Mucosa of descending colon (tissue), 3 donors: ENCODE results near the gene CEP152. TPM values are rescaled to one million over a fixed set of nuclear protein-coding genes. Genes with fewer than 3 reads are reported as not detected.

Experiments
- ATAC-seq: fragments of 200-7000 bp; cut with Tn5 transposase; one replicate; pipeline ENCODE4 v1.9.1; 2020; ENCODE audit warnings: mild to moderate bottlenecking, moderate library complexity
- DNase-seq, 3 donors: peaks; one replicate each; pipeline ENCODE4 v3.0.0-alpha.2; 2020
- H3K36me3 ChIP-seq: fragments of 200-600 bp; one replicate; pipeline ENCODE4 v1.8.0; 2021; ENCODE audit warnings: low read depth, mild to moderate bottlenecking
- H3K4me1 ChIP-seq: fragments of 200-600 bp; one replicate; pipeline ENCODE4 v1.8.0; 2021; ENCODE audit warnings: low read depth, mild to moderate bottlenecking
- H3K4me3 ChIP-seq: fragments of 200-600 bp; one replicate; pipeline ENCODE4 v1.8.0; 2021; ENCODE audit warnings: mild to moderate bottlenecking
- H3K9me3 ChIP-seq: fragments of 200-600 bp; one replicate; pipeline ENCODE4 v1.8.0; 2021; ENCODE audit warnings: mild to moderate bottlenecking
- intact Hi-C, 2 donors: fragments of 100-400 bp; cut with DNase I in 1 of 2; cut with micrococcal nuclease in 1 of 2; formaldehyde crosslinking; loops; one replicate each; pipeline versions ENCODE4 v1.11.0 to v1.11.1; 2022; cut with DNase I, micrococcal nuclease
- long read RNA-seq, 2 donors: library from polyadenylated mRNA; unstranded; transcript quantifications; one replicate each; pipeline ENCODE4 v2.0.0, GENCODE V29; 2019 to 2021
- total RNA-seq, 3 donors: library from RNA; stranded (reverse); fragmentation: NEBNext Ultra II Directional in 2 of 3; extraction: Animal tissue kit (Norgen Biotek cat#: 25700) in 2 of 3; gene quantifications; one replicate each; pipeline versions ENCODE4 v1.2.1 to v1.2.4, GENCODE V29; 2021 to 2023
- TF ChIP-seq, protein P1 (sequence below): fragments of 200-600 bp; IDR thresholded peaks from one replicate; pipeline ENCODE4 v1.8.0; 2022; ENCODE audit warnings: antibody characterized with exemption, mild to moderate bottlenecking
- donor health status: DM: no; HTN: no; CAD: no; lungs with moderate emphysema.
- donor health status: DM: no; HTN: no; CAD: no.
- donor health status: DM: no; HTN: yes; CAD: no.

CEP152 gene, protein sequence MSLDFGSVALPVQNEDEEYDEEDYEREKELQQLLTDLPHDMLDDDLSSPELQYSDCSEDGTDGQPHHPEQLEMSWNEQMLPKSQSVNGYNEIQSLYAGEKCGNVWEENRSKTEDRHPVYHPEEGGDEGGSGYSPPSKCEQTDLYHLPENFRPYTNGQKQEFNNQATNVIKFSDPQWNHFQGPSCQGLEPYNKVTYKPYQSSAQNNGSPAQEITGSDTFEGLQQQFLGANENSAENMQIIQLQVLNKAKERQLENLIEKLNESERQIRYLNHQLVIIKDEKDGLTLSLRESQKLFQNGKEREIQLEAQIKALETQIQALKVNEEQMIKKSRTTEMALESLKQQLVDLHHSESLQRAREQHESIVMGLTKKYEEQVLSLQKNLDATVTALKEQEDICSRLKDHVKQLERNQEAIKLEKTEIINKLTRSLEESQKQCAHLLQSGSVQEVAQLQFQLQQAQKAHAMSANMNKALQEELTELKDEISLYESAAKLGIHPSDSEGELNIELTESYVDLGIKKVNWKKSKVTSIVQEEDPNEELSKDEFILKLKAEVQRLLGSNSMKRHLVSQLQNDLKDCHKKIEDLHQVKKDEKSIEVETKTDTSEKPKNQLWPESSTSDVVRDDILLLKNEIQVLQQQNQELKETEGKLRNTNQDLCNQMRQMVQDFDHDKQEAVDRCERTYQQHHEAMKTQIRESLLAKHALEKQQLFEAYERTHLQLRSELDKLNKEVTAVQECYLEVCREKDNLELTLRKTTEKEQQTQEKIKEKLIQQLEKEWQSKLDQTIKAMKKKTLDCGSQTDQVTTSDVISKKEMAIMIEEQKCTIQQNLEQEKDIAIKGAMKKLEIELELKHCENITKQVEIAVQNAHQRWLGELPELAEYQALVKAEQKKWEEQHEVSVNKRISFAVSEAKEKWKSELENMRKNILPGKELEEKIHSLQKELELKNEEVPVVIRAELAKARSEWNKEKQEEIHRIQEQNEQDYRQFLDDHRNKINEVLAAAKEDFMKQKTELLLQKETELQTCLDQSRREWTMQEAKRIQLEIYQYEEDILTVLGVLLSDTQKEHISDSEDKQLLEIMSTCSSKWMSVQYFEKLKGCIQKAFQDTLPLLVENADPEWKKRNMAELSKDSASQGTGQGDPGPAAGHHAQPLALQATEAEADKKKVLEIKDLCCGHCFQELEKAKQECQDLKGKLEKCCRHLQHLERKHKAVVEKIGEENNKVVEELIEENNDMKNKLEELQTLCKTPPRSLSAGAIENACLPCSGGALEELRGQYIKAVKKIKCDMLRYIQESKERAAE (N-terminal part only)
- 1 to 10 TPM; 7.0 to 9.4 (median 7.8) TPM for total RNA-seq
- long read RNA-seq, donor 1, partial matches to known transcripts: 0 of 1 reads
- long read RNA-seq, donor 1, other reads (novel, unspliced or antisense): 1 of 1 reads
- long read RNA-seq, donor 2, partial matches to known transcripts: 2 of 2 reads
- long read RNA-seq, donor 2, other reads (novel, unspliced or antisense): 0 of 2 reads

DNA sequence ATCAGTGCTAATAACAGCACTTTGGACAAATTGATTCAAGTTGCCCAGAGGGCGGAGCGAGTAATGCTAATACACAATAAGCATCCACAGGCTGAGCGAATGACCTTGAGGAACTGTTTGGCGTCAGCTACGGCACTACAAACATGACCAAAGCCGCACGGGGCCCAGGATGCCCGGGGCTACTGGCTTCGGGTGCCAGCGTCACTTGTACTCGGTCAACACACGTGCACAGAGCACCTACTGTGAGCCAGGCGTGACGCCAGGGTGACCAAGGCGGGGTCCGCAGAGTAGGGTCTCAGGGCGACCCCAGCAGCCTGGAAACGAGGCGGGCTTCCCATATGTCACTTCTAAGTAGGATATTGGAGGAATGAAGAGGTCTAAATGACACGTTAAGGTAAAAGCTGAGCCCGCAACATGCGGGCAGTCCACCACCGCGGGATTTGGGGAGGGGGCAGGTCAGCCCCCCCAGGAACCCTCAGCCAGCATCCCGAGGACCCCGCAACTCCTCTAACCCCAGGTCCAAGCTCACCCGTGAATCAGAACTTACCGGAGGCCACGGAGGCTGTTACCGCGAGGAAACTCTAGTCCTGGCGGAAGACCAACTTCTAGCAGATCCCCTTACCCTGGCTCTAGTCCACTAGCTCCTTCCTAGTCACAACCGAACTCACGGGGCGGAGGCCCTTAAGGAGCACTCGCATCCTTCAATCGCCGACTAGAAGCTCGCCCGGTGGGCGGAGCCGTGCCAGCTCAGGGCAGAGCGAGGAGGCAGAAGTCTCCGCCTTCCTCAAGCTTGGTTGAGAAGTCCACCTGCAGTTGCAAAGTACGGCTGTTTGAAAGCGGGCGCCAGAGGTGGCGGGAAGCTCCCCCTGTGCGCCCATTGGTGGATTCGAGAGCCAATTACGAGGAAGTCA, at the start of gene CEP152:
TSS of gene CEP152 (minus strand) at position 656 of the 911 bp plus-strand sequence. CDS start 5,420 bp downstream, outside the sequence.
- intact Hi-C loops: no loop called here
- peak; percentile 98 to 99 (median 98) for DNase-seq
- Histone ChIP-seq H3K4me3 (peak within 1 kb of the TSS; percentile 59), H3K9me3 (no peaks in the 10 kb centered on the region), H3K36me3 (no peaks in the 10 kb centered on the region), H3K4me1 (no peaks in the 10 kb centered on the region)
- peak; percentile 98 for ATAC-seq
- TF ChIP-seq, protein P1, sequence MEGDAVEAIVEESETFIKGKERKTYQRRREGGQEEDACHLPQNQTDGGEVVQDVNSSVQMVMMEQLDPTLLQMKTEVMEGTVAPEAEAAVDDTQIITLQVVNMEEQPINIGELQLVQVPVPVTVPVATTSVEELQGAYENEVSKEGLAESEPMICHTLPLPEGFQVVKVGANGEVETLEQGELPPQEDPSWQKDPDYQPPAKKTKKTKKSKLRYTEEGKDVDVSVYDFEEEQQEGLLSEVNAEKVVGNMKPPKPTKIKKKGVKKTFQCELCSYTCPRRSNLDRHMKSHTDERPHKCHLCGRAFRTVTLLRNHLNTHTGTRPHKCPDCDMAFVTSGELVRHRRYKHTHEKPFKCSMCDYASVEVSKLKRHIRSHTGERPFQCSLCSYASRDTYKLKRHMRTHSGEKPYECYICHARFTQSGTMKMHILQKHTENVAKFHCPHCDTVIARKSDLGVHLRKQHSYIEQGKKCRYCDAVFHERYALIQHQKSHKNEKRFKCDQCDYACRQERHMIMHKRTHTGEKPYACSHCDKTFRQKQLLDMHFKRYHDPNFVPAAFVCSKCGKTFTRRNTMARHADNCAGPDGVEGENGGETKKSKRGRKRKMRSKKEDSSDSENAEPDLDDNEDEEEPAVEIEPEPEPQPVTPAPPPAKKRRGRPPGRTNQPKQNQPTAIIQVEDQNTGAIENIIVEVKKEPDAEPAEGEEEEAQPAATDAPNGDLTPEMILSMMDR: no peak

DNA sequence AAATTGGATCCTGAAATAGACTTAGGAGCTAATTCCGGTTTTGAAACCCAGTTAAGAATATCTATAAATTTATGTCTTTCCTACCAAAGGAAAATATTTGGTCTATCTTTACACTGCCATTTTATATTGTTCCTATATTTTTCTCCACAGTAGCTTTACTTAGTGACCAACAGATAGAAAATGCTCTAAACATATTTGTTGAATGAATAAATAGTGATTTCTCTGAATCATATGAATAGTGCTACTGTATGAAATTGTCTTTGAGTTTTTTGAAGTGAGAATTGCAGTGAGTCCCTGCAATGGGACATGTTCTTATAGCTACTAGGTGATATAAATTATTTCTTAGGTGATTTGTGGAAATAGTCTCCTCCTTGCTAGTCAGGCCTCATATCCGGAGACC, 48.6 kb upstream of the CEP152 start:
- TF ChIP-seq, protein P1: no peak
- H3K36me3 ChIP-seq: no peaks in the 10 kb centered on the region
- intact Hi-C loops: no loop called here
- ATAC-seq (no peak), DNase-seq (no peak)
- H3K9me3 ChIP-seq: no peaks in the 10 kb centered on the region
- no peaks in the 10 kb centered on the region for H3K4me1 ChIP-seq
- no peak overlapping the region for H3K4me3 ChIP-seq

DNA sequence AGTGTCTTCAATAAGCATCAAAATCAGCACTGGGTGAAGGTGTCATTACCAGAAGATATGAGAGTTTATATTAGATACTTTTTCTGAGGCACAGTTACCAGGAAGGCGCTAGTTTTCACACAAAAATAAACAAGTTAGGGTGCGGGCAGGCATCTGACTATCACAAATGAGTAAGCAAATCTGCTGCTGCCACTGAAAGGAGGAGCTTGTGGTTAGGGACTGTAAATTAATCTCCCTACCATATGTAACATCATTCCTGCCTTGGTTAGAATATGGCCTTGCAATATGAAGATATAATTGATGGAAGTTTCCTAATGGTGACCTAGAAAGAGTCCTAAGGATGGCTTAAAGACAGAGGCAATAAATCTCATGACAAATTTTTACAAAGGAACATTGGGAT, 47.5 kb upstream of the CEP152 start:
- no peaks in the 10 kb centered on the region for H3K36me3 ChIP-seq
- DNase-seq: no peak
- H3K4me3 ChIP-seq: no peak overlapping the region
- TF ChIP-seq, protein P1: no peak
- intact Hi-C loops: no loop called here
- no peak for ATAC-seq
- no peaks in the 10 kb centered on the region for H3K9me3 ChIP-seq
- H3K4me1 ChIP-seq: no peaks in the 10 kb centered on the region

DNA sequence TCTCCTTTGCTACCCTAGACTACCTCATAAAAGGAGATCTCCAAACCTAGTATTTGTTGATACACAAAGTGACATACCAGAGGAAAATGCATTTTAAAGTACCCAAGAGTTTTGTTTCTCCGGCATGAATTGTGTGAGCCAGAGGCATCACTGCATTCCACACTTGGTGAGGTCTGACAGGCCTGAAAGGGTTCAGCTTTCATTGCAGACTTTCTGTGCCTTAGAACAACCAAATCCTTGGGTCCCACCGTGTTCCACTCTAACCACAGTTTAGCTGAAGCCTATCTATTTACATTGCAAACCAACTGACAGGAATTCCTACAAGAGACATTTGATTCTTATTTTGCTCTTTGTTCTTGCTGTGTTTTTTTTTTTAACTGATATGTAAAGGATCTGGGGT, 46.1 kb upstream of the CEP152 start:
- TF ChIP-seq, protein P1: no peak
- no peak for ATAC-seq

More for the DNA sequence above, 46.1 kb upstream of the CEP152 start:
- H3K4me3 ChIP-seq: no peak overlapping the region
- H3K4me1 ChIP-seq: no peaks in the 10 kb centered on the region
- no peak for DNase-seq
- no peaks in the 10 kb centered on the region for H3K36me3 ChIP-seq
- intact Hi-C loops: no loop called here
- no peaks in the 10 kb centered on the region for H3K9me3 ChIP-seq
